Hepatocyte (in vitro differentiated cells): Measurements from ENCODE around the gene PKNOX1.

Source experiments
- CTCF ChIP-seq: fragments of 200-600 bp; sonication (generic); IDR thresholded peaks from 2 replicates; pipeline ENCODE4 v1.5.1; 2016; ENCODE audit warnings: antibody characterized with exemption, mild to moderate bottlenecking; ENCODE audit not compliant: poor library complexity
- EZH2 ChIP-seq: fragments of 200-600 bp; sonication (generic); IDR thresholded peaks from 2 replicates; pipeline ENCODE4 v1.6.1; 2016; ENCODE audit warnings: antibody characterized with exemption, mild to moderate bottlenecking, borderline replicate concordance

- TF ChIP-seq CTCF = no peak
- TF ChIP-seq EZH2 = no peak
Observed at GRCh38 chr21:42970946-42971653, 3.3 kb upstream of the PKNOX1 start.
